ENCODE measurements around the gene USP9Y.

USP9Y gene

GRCh38 chrY:12833284-12833683 is 132.3 kb downstream of the USP9Y start:
- H3K9me3 Mint-ChIP-seq, result no peaks in the 10 kb centered on the region
- intact Hi-C loops (cut with micrococcal nuclease), result no loop called here
- no peaks in the 10 kb centered on the region for H3K4me1 Mint-ChIP-seq (ENCODE audit: low read depth)
- no peak overlapping the region for H3K4me3 Mint-ChIP-seq
- H3K27ac Mint-ChIP-seq, result no peak overlapping the region
- no peaks in the 10 kb centered on the region for H3K27me3 Mint-ChIP-seq
- no peaks in the 10 kb centered on the region for H3K36me3 Mint-ChIP-seq (ENCODE audit: low read depth)

- Mint-ChIP-seq H3K4me1 (ENCODE audit: low read depth) (no peaks in the 10 kb centered on the region), H3K9me3 (no peaks in the 10 kb centered on the region), H3K27me3 (no peaks in the 10 kb centered on the region), H3K27ac (no peak overlapping the region), H3K4me3 (no peak overlapping the region), H3K36me3 (ENCODE audit: low read depth) (no peaks in the 10 kb centered on the region)
- intact Hi-C loops (cut with micrococcal nuclease), result no loop called here
These were observed 136.5 kb downstream of the USP9Y start for GRCh38 chrY:12837550-12837949.

GRCh38 chrY:12841368-12841767 is 140.3 kb downstream of the USP9Y start:
- Mint-ChIP-seq H3K27me3 (no peaks in the 10 kb centered on the region), H3K36me3 (ENCODE audit: low read depth) (no peaks in the 10 kb centered on the region)

GRCh38 chrY:12846793-12847192 is 145.8 kb downstream of the USP9Y start:
- intact Hi-C loops (cut with micrococcal nuclease), result no loop called here
- H3K9me3 Mint-ChIP-seq, result no peaks in the 10 kb centered on the region

More at GRCh38 chrY:12841368-12841767, 140.3 kb downstream of the USP9Y start:
- intact Hi-C loops (cut with micrococcal nuclease), result no loop called here
- Mint-ChIP-seq H3K4me3 (no peak overlapping the region), H3K9me3 (no peaks in the 10 kb centered on the region), H3K4me1 (ENCODE audit: low read depth) (no peaks in the 10 kb centered on the region), H3K27ac (no peak overlapping the region)

GRCh38 chrY:12855791-12856275 is 154.8 kb downstream of the USP9Y start:
- intact Hi-C loops (cut with micrococcal nuclease), result no loop called here
- H3K36me3 Mint-ChIP-seq (ENCODE audit: low read depth), result peaks cover 15% of the 10 kb centered on the region
- no peaks in the 10 kb centered on the region for H3K4me1 Mint-ChIP-seq (ENCODE audit: low read depth)
- H3K9me3 Mint-ChIP-seq, result no peaks in the 10 kb centered on the region
- no peak overlapping the region for H3K4me3 Mint-ChIP-seq
- H3K27ac Mint-ChIP-seq, result no peak overlapping the region
- no peaks in the 10 kb centered on the region for H3K27me3 Mint-ChIP-seq

More at GRCh38 chrY:12846793-12847192, 145.8 kb downstream of the USP9Y start:
- Mint-ChIP-seq H3K4me1 (ENCODE audit: low read depth) (no peaks in the 10 kb centered on the region), H3K27me3 (no peaks in the 10 kb centered on the region), H3K36me3 (ENCODE audit: low read depth) (no peaks in the 10 kb centered on the region), H3K4me3 (no peak overlapping the region), H3K27ac (no peak overlapping the region)

- Mint-ChIP-seq H3K4me3 (no peak overlapping the region), H3K4me1 (ENCODE audit: low read depth) (no peaks in the 10 kb centered on the region), H3K27ac (no peak overlapping the region), H3K36me3 (ENCODE audit: low read depth) (no peaks in the 10 kb centered on the region), H3K27me3 (no peaks in the 10 kb centered on the region), H3K9me3 (no peaks in the 10 kb centered on the region)
- intact Hi-C loops (cut with micrococcal nuclease), result no loop called here
These were observed 166.9 kb downstream of the USP9Y start for GRCh38 chrY:12867960-12868359.

- Mint-ChIP-seq H3K36me3 (ENCODE audit: low read depth) (no peaks in the 10 kb centered on the region), H3K4me1 (ENCODE audit: low read depth) (no peaks in the 10 kb centered on the region), H3K27ac (no peak overlapping the region), H3K9me3 (peaks cover 6% of the 10 kb centered on the region), H3K4me3 (no peak overlapping the region), H3K27me3 (no peaks in the 10 kb centered on the region)
- intact Hi-C loops (cut with micrococcal nuclease), result loop anchor here (10.0 kb wide), 1 partner anchor 82 kb away; no protein-coding TSS in a partner anchor
These were observed 195.9 kb downstream of the USP9Y start for GRCh38 chrY:12896973-12897372.

GRCh38 chrY:12898604-12899003 is 197.6 kb downstream of the USP9Y start:
- Mint-ChIP-seq H3K27ac (no peak overlapping the region), H3K9me3 (no peaks in the 10 kb centered on the region), H3K4me3 (no peak overlapping the region), H3K27me3 (no peaks in the 10 kb centered on the region), H3K36me3 (ENCODE audit: low read depth) (no peaks in the 10 kb centered on the region), H3K4me1 (ENCODE audit: low read depth) (no peaks in the 10 kb centered on the region)
- intact Hi-C loops (cut with micrococcal nuclease), result loop anchor here (10.0 kb wide), 1 partner anchor 84 kb away; no protein-coding TSS in a partner anchor

GRCh38 chrY:12904618-12905516 is 203.8 kb downstream of the USP9Y start, which contains the start of gene DDX3Y:
Gene DDX3Y (plus strand): TSS chrY:12904868. CDS start chrY:12904937, 69 bp downstream.
- Mint-ChIP-seq H3K4me1 (ENCODE audit: low read depth) (no peaks in the 10 kb centered on the region), H3K4me3 (peak within 1 kb of the TSS; percentile 83)

GRCh38 chrY:12905517-12905872 is 204.5 kb downstream of the USP9Y start:
- H3K9me3 Mint-ChIP-seq, result no peaks in the 10 kb centered on the region
- H3K4me1 Mint-ChIP-seq (ENCODE audit: low read depth), result no peaks in the 10 kb centered on the region
- intact Hi-C loops (cut with micrococcal nuclease), result loop anchor here (10.0 kb wide), 1 partner anchor 799 kb away; the partner anchor contains the start of gene TMSB4Y
- H3K27ac Mint-ChIP-seq, result peak overlapping the region; percentile 97
- peaks cover 32% of the 10 kb centered on the region for H3K36me3 Mint-ChIP-seq (ENCODE audit: low read depth)
- peak overlapping the region; percentile 83 for H3K4me3 Mint-ChIP-seq
- no peaks in the 10 kb centered on the region for H3K27me3 Mint-ChIP-seq

More at GRCh38 chrY:12904618-12905516, 203.8 kb downstream of the USP9Y start, which contains the start of gene DDX3Y:
- intact Hi-C loops (cut with micrococcal nuclease), result loop anchor here (10.0 kb wide), 1 partner anchor 800 kb away; the partner anchor contains the start of gene TMSB4Y
- Mint-ChIP-seq H3K27ac (peak within 1 kb of the TSS; percentile 97), H3K36me3 (ENCODE audit: low read depth) (peaks cover 25% of the 10 kb centered on the region), H3K9me3 (no peaks in the 10 kb centered on the region), H3K27me3 (no peaks in the 10 kb centered on the region)

GRCh38 chrY:12905895-12906294 is 204.9 kb downstream of the USP9Y start:
- Mint-ChIP-seq H3K27me3 (no peaks in the 10 kb centered on the region), H3K4me1 (ENCODE audit: low read depth) (no peaks in the 10 kb centered on the region), H3K4me3 (peak overlapping the region; percentile 83), H3K27ac (peak overlapping the region; percentile 97), H3K9me3 (no peaks in the 10 kb centered on the region), H3K36me3 (ENCODE audit: low read depth) (peaks cover 36% of the 10 kb centered on the region)
- intact Hi-C loops (cut with micrococcal nuclease), result loop anchor here (10.0 kb wide), 1 partner anchor 799 kb away; the partner anchor contains the start of gene TMSB4Y

Measured in dendritic cell treated with granulocyte-macrophage colony-stimulating factor and Interleukin-4, amounts not matched to agents 40 ng/mL and 50 ng/mL, for 4 days (primary cell).